Testis (tissue), 2 donors: ENCODE results near the gene AKT1.

Experiments used
- POLR2A ChIP-seq: fragments of 450-650 bp; IDR thresholded peaks from one replicate; pipeline ENCODE4 v1.6.1; 2017; ENCODE audit warnings: antibody characterized with exemption, mild to moderate bottlenecking, moderate library complexity
- TF ChIP-seq, protein P1 (sequence below), 3 experiments: fragments of 450-650 bp in 2 of 3; fragments of 200-600 bp in 1 of 3; sonication (generic) in 1 of 3; IDR thresholded peaks; one replicate each; pipeline ENCODE4 v1.5.1; 2016 to 2019; ENCODE audit warnings: antibody characterized with exemption in 3 of 3, mild to moderate bottlenecking in 2 of 3, moderate library complexity in 1 of 3

DNA sequence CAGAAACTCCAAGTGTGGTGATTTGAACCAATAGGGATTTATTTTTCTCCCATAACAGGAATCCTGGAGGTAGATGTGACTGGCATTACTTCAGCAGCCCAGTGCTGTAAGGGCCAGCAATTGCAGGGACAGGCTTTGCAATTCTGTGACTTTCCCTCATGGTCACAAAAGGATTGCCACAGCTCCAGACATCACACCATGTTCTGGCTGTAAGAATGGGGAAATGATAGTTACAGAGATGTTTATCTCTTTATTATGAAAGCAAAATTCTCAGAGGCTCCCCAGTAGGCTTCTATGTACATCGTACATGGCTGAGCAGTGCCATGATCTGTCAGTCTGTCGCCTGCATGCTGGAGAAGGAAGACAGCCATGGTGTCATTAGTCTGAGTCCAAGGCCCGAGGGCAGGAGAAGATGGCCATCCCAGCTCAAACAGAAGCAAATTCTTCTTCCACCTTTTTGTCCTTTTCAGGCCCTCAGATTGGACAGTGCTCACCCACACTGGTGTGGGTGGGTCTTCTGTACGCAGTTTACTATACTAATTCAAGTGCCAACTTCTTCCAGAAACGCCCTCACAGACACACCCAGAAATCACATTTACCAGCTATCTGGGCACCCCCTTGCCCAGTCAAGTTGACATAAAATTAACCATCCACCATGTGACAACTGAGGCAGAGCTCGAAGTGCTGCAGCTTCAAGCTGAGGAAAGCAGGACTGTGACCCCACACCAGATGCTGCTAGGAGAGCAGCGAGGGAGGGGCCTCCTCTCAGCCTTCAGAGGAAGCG lies 22.6 kb upstream of the AKT1 start:
- TF ChIP-seq, protein P1, sequence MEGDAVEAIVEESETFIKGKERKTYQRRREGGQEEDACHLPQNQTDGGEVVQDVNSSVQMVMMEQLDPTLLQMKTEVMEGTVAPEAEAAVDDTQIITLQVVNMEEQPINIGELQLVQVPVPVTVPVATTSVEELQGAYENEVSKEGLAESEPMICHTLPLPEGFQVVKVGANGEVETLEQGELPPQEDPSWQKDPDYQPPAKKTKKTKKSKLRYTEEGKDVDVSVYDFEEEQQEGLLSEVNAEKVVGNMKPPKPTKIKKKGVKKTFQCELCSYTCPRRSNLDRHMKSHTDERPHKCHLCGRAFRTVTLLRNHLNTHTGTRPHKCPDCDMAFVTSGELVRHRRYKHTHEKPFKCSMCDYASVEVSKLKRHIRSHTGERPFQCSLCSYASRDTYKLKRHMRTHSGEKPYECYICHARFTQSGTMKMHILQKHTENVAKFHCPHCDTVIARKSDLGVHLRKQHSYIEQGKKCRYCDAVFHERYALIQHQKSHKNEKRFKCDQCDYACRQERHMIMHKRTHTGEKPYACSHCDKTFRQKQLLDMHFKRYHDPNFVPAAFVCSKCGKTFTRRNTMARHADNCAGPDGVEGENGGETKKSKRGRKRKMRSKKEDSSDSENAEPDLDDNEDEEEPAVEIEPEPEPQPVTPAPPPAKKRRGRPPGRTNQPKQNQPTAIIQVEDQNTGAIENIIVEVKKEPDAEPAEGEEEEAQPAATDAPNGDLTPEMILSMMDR (IDR thresholded peaks at IDR 0.05): no peak
- no peak for TF ChIP-seq POLR2A
